ENCODE measurements around the gene SNX5. TPM values are rescaled to one million over a fixed set of nuclear protein-coding genes. Genes with fewer than 3 reads are reported as not detected.

The SNX5 gene
- total and polyA plus RNA-seq, 2 of the 13 experiments (the other 11 are each of a cell fraction or from before 2014, with no cell fraction given), result 664 to 1,040 TPM

GRCh38 chr20:17960927-17961586 is 7.5 kb downstream of the SNX5 start (continued):
- TF ChIP-seq DRAP1 (CRISPR knock-in tag; IDR thresholded peaks at IDR 0.05), result peak; percentile 61
- TF ChIP-seq ZBTB33 (CRISPR knock-in tag; IDR thresholded peaks at IDR 0.05), result no peak
- TF ChIP-seq ZNF547 (CRISPR knock-in tag; IDR thresholded peaks at IDR 0.05), result no peak
- TF ChIP-seq ARNT (IDR thresholded peaks at IDR 0.05), result no peak
- TF ChIP-seq PRDM10 (CRISPR knock-in tag; IDR thresholded peaks at IDR 0.05; ENCODE audit: low read depth), result no peak
- TF ChIP-seq CBX5 (CRISPR knock-in tag; IDR thresholded peaks at IDR 0.05; ENCODE audit: borderline replicate concordance), result peak; percentile 72; the same call in 1 of the 2 replicates
- TF ChIP-seq MATR3 (CRISPR knock-in tag; IDR thresholded peaks at IDR 0.05), result no peak
- TF ChIP-seq ZSCAN5A (CRISPR knock-in tag; IDR thresholded peaks at IDR 0.05; ENCODE audit: borderline replicate concordance), result peak; percentile 76; the same call in 1 of the 2 replicates
- TF ChIP-seq PITX1 (CRISPR knock-in tag; IDR thresholded peaks at IDR 0.05), result peak; percentile 83; the same call in 1 of the 2 replicates
- no peak for TF ChIP-seq SNAPC4 (CRISPR knock-in tag; IDR thresholded peaks at IDR 0.05)
- TF ChIP-seq ZNF317 (CRISPR knock-in tag; IDR thresholded peaks at IDR 0.05), result no peak
- TF ChIP-seq UBTF (CRISPR knock-in tag; IDR thresholded peaks at IDR 0.05), result peak; percentile 68; the same call in 1 of the 2 replicates
- no peak for TF ChIP-seq ZBTB38 (CRISPR knock-in tag; IDR thresholded peaks at IDR 0.05)
